Testis (tissue), 2 donors: ENCODE data around the gene VPS54.

Experiments
- CTCF ChIP-seq, 3 experiments: fragments of 450-650 bp in 2 of 3; fragments of 200-600 bp in 1 of 3; sonication (generic) in 1 of 3; IDR thresholded peaks; one replicate each; pipeline ENCODE4 v1.5.1; 2016 to 2019; ENCODE audit warnings: antibody characterized with exemption in 3 of 3, mild to moderate bottlenecking in 2 of 3, moderate library complexity in 1 of 3
- POLR2A ChIP-seq: fragments of 450-650 bp; IDR thresholded peaks from one replicate; pipeline ENCODE4 v1.6.1; 2017; ENCODE audit warnings: antibody characterized with exemption, mild to moderate bottlenecking, moderate library complexity

GRCh38 chr2:63999049-63999448 lies 20.2 kb downstream of the VPS54 start:
- TF ChIP-seq CTCF (IDR thresholded peaks at IDR 0.05) (no peak), POLR2A (no peak)
